Measurements from ENCODE around the gene NEDD4. TPM values are rescaled to one million over a fixed set of nuclear protein-coding genes. Genes with fewer than 3 reads are reported as not detected.

The NEDD4 gene
- polyA plus RNA-seq, 1 donor from 2014 or later: 1.6 TPM

- Histone ChIP-seq H3K27ac (ENCODE audit: low read length) (no peak overlapping the region), H3K4me2 (ENCODE audit: low read length) (no peak overlapping the region), H3K9me2 (ENCODE audit: insufficient read depth, low read length) (no peaks in the 10 kb centered on the region), H3K4me3 (ENCODE audit: low read length) (no peak overlapping the region), H3F3A (ENCODE audit: insufficient read depth, low read length, poor library complexity, severe bottlenecking) (no peaks in the 10 kb centered on the region), H3K79me2 (replicated peaks; ENCODE audit: insufficient read depth, low read length) (no peaks in the 10 kb centered on the region), H3K27me3 (ENCODE audit: insufficient read depth, low read depth, low read length) (no peaks in the 10 kb centered on the region), H4K20me1 (ENCODE audit: insufficient read depth) (no peaks in the 10 kb centered on the region), H2AFZ (ENCODE audit: low read depth, low read length) (no peak overlapping the region), H3K9ac (ENCODE audit: low read length) (no peak overlapping the region), H3K36me3 (ENCODE audit: insufficient read depth, low read length) (no peaks in the 10 kb centered on the region), H3K9me3 (ENCODE audit: low read length) (no peaks in the 10 kb centered on the region)
- no peak for TF ChIP-seq TAF1 (IDR thresholded peaks at IDR 0.05; ENCODE audit: low read depth)
- no peak for TF ChIP-seq EZH2 (IDR thresholded peaks at IDR 0.05; ENCODE audit: borderline replicate concordance, insufficient read depth, low read length, poor library complexity, severe bottlenecking)
- TF ChIP-seq CTCF (IDR thresholded peaks at IDR 0.05; ENCODE audit: poor library complexity, severe bottlenecking): no peak
- no peak for TF ChIP-seq EP300 (conservative IDR thresholded peaks at IDR 0.05; ENCODE audit: poor library complexity, severe bottlenecking)
- no peak for TF ChIP-seq MXI1 (conservative IDR thresholded peaks at IDR 0.05; ENCODE audit: poor library complexity, severe bottlenecking)
- TF ChIP-seq POLR2AphosphoS5 (IDR thresholded peaks at IDR 0.05): no peak
These were observed 76.6 kb downstream of the NEDD4 start for GRCh38 chr15:55916666-55917409.

GRCh38 chr15:55915876-55916567 lies 77.4 kb downstream of the NEDD4 start:
- H3K27ac ChIP-seq (ENCODE audit: low read length): no peak overlapping the region
- no peaks in the 10 kb centered on the region for H3K9me2 ChIP-seq (ENCODE audit: insufficient read depth, low read length)
- TF ChIP-seq CTCF (IDR thresholded peaks at IDR 0.05; ENCODE audit: poor library complexity, severe bottlenecking) (no peak), EP300 (conservative IDR thresholded peaks at IDR 0.05; ENCODE audit: poor library complexity, severe bottlenecking) (no peak), TAF1 (IDR thresholded peaks at IDR 0.05; ENCODE audit: low read depth) (no peak), SMC3 (conservative IDR thresholded peaks at IDR 0.05; ENCODE audit: poor library complexity) (no peak), RAD21 (conservative IDR thresholded peaks at IDR 0.05) (no peak)
- H3K79me2 ChIP-seq (replicated peaks; ENCODE audit: insufficient read depth, low read length): no peaks in the 10 kb centered on the region
- no peak overlapping the region for H2AFZ ChIP-seq (ENCODE audit: low read depth, low read length)
- H3K4me3 ChIP-seq (ENCODE audit: low read length): no peak overlapping the region
- no peaks in the 10 kb centered on the region for H3K27me3 ChIP-seq (ENCODE audit: insufficient read depth, low read depth, low read length)
- no peak overlapping the region for H3K9ac ChIP-seq (ENCODE audit: low read length)
- H3K4me2 ChIP-seq (ENCODE audit: low read length): no peak overlapping the region
- H3K36me3 ChIP-seq (ENCODE audit: insufficient read depth, low read length): no peaks in the 10 kb centered on the region
- no peaks in the 10 kb centered on the region for H3F3A ChIP-seq (ENCODE audit: insufficient read depth, low read length, poor library complexity, severe bottlenecking)
- no peaks in the 10 kb centered on the region for H3K9me3 ChIP-seq (ENCODE audit: low read length)
- H4K20me1 ChIP-seq (ENCODE audit: insufficient read depth): no peaks in the 10 kb centered on the region

All from neural cell (in vitro differentiated cells).